K562 (cell line): ENCODE data around the gene CDADC1. TPM values are rescaled to one million over a fixed set of nuclear protein-coding genes. Genes with fewer than 3 reads are reported as not detected.

Experiments
- CCNT2 ChIP-seq: IDR thresholded peaks from 2 replicates; pipeline ENCODE4 v1.6.1; 2011; ENCODE audit warnings: borderline replicate concordance, low read depth, mild to moderate bottlenecking, moderate library complexity, mixed read lengths, low read length; ENCODE audit not compliant: insufficient read length; ENCODE audit errors: extremely low read depth
- E2F5 ChIP-seq: sonication (generic); formaldehyde crosslinking; IDR thresholded peaks from 2 replicates; pipeline ENCODE4 v1.8.0; 2022; ENCODE audit warnings: mild to moderate bottlenecking, missing genetic modification reagents
- GATAD2B ChIP-seq: fragments of 450-650 bp; IDR thresholded peaks from 2 replicates; pipeline ENCODE4 v1.6.1; 2017; ENCODE audit warnings: mild to moderate bottlenecking, borderline replicate concordance
- HIVEP1 ChIP-seq: fragments of 250-450 bp; sonication (Bioruptor Pico); IDR thresholded peaks from 2 replicates; pipeline ENCODE4 v1.4.0; 2020; ENCODE audit warnings: mild to moderate bottlenecking
- MAFK ChIP-seq: IDR thresholded peaks from 2 replicates; pipeline ENCODE4 v1.6.1; 2011; ENCODE audit warnings: low read length, improper control_type of control experiment
- MBD2 ChIP-seq: sonication (generic); IDR thresholded peaks from 2 replicates; pipeline ENCODE4 v1.6.1; 2016; ENCODE audit warnings: low read depth, borderline replicate concordance
- NRF1 ChIP-seq, 2 experiments: fragments of 450-650 bp; IDR thresholded peaks in 1 of 2; conservative IDR thresholded peaks in 1 of 2; 2 replicates each; pipeline ENCODE4 v1.6.1; 2014; ENCODE audit warnings: mild to moderate bottlenecking in 2 of 2
- PHF8 ChIP-seq: fragments of 200-600 bp; sonication (generic); IDR thresholded peaks from 2 replicates; pipeline ENCODE4 v1.6.1; 2012; ENCODE audit warnings: mixed run types, mild to moderate bottlenecking, inconsistent platforms, low read length, moderate library complexity, borderline replicate concordance
- RBM34 ChIP-seq: fragments of 200-400 bp; formaldehyde crosslinking; IDR thresholded peaks from 2 replicates; pipeline ENCODE4 v1.6.1; 2018; ENCODE audit warnings: low read length, borderline replicate concordance; ENCODE audit not compliant: insufficient read depth
- RBM39 ChIP-seq: fragments of 200-400 bp; formaldehyde crosslinking; optimal IDR thresholded peaks from 2 replicates; pipeline ENCODE3; 2018; ENCODE audit warnings: low read depth, low read length
- RFX1 ChIP-seq: fragments of 450-650 bp; IDR thresholded peaks from 2 replicates; pipeline ENCODE4 v1.6.1; 2016; ENCODE audit warnings: mild to moderate bottlenecking, moderate library complexity
- SIRT6 ChIP-seq: IDR thresholded peaks from one replicate; pipeline ENCODE4 v1.6.1; 2012; ENCODE audit warnings: low read depth, mild to moderate bottlenecking, control low read depth, inconsistent platforms, low read length, moderate library complexity
- ZBTB33 ChIP-seq: sonication (generic); formaldehyde crosslinking; IDR thresholded peaks from 2 replicates; pipeline ENCODE4 v1.8.1; 2023; ENCODE audit warnings: mild to moderate bottlenecking, missing genetic modification reagents
- ZBTB7A ChIP-seq: IDR thresholded peaks from 2 replicates; pipeline ENCODE4 v1.6.1; 2011; ENCODE audit warnings: low read depth, mild to moderate bottlenecking, low read length, moderate library complexity, borderline replicate concordance; ENCODE audit not compliant: control insufficient read depth
- ZNF121 ChIP-seq: sonication (generic); formaldehyde crosslinking; conservative IDR thresholded peaks from 2 replicates; pipeline ENCODE4 v1.8.0; 2022; ENCODE audit warnings: missing genetic modification reagents
- ZNF263 ChIP-seq: sonication (generic); formaldehyde crosslinking; IDR thresholded peaks from 2 replicates; pipeline ENCODE4 v1.8.0; 2022; ENCODE audit warnings: mild to moderate bottlenecking, missing genetic modification reagents, borderline replicate concordance
- ZNF282 ChIP-seq: sonication (generic); formaldehyde crosslinking; IDR thresholded peaks from 2 replicates; pipeline ENCODE4 v1.8.1; 2023; ENCODE audit warnings: missing genetic modification reagents
- ZNF354B ChIP-seq: fragments of 250-450 bp; sonication (Bioruptor Pico); IDR thresholded peaks from 2 replicates; pipeline ENCODE4 v1.4.0; 2020
- ZZZ3 ChIP-seq: fragments of 450-650 bp; IDR thresholded peaks from 2 replicates; pipeline ENCODE4 v1.6.1; 2016; ENCODE audit warnings: antibody characterized with exemption, mild to moderate bottlenecking, moderate library complexity
- polyA plus RNA-seq, 8 experiments: library from polyadenylated mRNA; depleted of rRNA in 4 of 8; stranded (reverse) in 5 of 8; unstranded in 3 of 8; fragments of >200 nt; fragmentation: Nextera tagmentation in 2 of 8; fragmentation: Illumina TruSeq in 1 of 8; extraction: Ambion mirVana in 2 of 8; extraction: Trizol in 1 of 8; gene quantifications; 2 replicates each; pipeline versions ENCODE4 v1.2.1 to v1.2.3, GENCODE V29; 2011 to 2014; ENCODE audit warnings: inconsistent platforms in 1 of 8, missing spikeins in 1 of 8
- total RNA-seq, 7 experiments: library from RNA; depleted of rRNA in 6 of 7; stranded (reverse); fragments of >200 nt in 6 of 7; fragmentation: Illumina TruSeq in 2 of 7; extraction: Trizol in 2 of 7; gene quantifications; 2 replicates each; pipeline versions ENCODE4 v1.2.1 to v1.2.3, GENCODE V29; 2011 to 2021; ENCODE audit warnings: low replicate concordance in 1 of 7
- TF ChIP-seq, protein P1 (sequence below), 2 experiments: fragments of 450-650 bp; conservative IDR thresholded peaks; 2 replicates each; pipeline ENCODE4 v1.6.1; 2017; ENCODE audit warnings: mild to moderate bottlenecking in 2 of 2, moderate library complexity in 2 of 2
- TF ChIP-seq, protein P2 (sequence below): fragments of 250-450 bp; sonication (Bioruptor Pico); IDR thresholded peaks from 2 replicates; pipeline ENCODE4 v1.4.0; 2020; ENCODE audit warnings: mild to moderate bottlenecking, moderate library complexity, borderline replicate concordance

CDADC1 gene
- total and polyA plus RNA-seq, 9 of the 15 experiments (the other 6 are each of a cell fraction or from before 2014, with no cell fraction given): 4.1 to 11.8 (median 6.3) TPM

DNA sequence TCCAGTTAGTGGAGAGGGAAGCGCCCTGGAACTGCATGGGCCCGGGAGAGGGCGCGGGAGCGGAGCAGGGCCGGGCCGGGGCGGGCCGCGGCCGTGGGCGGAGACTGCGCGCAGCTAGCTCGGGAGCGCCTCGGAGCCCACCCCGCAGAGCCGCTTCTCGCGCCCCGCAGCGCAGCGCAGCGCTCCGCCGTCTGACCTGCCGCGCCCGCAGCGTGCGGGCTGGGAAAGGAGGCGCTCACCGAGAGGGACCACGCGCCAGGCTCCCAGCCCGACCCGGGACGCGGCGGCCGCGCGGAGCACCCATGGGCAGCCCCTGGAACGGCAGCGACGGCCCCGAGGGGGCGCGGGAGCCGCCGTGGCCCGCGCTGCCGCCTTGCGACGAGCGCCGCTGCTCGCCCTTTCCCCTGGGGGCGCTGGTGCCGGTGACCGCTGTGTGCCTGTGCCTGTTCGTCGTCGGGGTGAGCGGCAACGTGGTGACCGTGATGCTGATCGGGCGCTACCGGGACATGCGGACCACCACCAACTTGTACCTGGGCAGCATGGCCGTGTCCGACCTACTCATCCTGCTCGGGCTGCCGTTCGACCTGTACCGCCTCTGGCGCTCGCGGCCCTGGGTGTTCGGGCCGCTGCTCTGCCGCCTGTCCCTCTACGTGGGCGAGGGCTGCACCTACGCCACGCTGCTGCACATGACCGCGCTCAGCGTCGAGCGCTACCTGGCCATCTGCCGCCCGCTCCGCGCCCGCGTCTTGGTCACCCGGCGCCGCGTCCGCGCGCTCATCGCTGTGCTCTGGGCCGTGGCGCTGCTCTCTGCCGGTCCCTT is 27.5 kb upstream of the CDADC1 start, which contains the start of gene MLNR (continued):
- TF ChIP-seq HIVEP1 (CRISPR knock-in tag) (no peak), SIRT6 (no peak), GATAD2B (no peak), ZNF263 (CRISPR knock-in tag) (no peak), ZZZ3 (no peak), CCNT2 (no peak), RFX1 (no peak), ZNF354B (no peak), PHF8 (peak; percentile 33; the same call in 1 of the 2 replicates), RBM34 (no peak), E2F5 (CRISPR knock-in tag) (no peak), ZBTB33 (CRISPR knock-in tag) (peak; percentile 98), ZNF282 (CRISPR knock-in tag) (no peak), MBD2 (no peak), ZBTB7A (no peak), ZNF121 (CRISPR knock-in tag) (no peak), NRF1 (conservative IDR thresholded peaks at IDR 0.05 in 1 of 2, IDR thresholded peaks at IDR 0.05 in 1 of 2) (peak in 1 of 2 experiments; percentile 25; a peak in 2 of 4 replicates), RBM39 (no peak), MAFK (no peak)
- TF ChIP-seq, protein P1, sequence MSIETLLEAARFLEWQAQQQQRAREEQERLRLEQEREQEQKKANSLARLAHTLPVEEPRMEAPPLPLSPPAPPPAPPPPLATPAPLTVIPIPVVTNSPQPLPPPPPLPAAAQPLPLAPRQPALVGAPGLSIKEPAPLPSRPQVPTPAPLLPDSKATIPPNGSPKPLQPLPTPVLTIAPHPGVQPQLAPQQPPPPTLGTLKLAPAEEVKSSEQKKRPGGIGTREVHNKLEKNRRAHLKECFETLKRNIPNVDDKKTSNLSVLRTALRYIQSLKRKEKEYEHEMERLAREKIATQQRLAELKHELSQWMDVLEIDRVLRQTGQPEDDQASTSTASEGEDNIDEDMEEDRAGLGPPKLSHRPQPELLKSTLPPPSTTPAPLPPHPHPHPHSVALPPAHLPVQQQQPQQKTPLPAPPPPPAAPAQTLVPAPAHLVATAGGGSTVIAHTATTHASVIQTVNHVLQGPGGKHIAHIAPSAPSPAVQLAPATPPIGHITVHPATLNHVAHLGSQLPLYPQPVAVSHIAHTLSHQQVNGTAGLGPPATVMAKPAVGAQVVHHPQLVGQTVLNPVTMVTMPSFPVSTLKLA (conservative IDR thresholded peaks at IDR 0.05): no peak
- TF ChIP-seq, protein P2, sequence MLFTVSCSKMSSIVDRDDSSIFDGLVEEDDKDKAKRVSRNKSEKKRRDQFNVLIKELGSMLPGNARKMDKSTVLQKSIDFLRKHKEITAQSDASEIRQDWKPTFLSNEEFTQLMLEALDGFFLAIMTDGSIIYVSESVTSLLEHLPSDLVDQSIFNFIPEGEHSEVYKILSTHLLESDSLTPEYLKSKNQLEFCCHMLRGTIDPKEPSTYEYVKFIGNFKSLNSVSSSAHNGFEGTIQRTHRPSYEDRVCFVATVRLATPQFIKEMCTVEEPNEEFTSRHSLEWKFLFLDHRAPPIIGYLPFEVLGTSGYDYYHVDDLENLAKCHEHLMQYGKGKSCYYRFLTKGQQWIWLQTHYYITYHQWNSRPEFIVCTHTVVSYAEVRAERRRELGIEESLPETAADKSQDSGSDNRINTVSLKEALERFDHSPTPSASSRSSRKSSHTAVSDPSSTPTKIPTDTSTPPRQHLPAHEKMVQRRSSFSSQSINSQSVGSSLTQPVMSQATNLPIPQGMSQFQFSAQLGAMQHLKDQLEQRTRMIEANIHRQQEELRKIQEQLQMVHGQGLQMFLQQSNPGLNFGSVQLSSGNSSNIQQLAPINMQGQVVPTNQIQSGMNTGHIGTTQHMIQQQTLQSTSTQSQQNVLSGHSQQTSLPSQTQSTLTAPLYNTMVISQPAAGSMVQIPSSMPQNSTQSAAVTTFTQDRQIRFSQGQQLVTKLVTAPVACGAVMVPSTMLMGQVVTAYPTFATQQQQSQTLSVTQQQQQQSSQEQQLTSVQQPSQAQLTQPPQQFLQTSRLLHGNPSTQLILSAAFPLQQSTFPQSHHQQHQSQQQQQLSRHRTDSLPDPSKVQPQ (CRISPR knock-in tag): no peak
